Endodermal cell (in vitro differentiated cells): ENCODE data around the gene TXLNA. TPM values are rescaled to one million over a fixed set of nuclear protein-coding genes. Genes with fewer than 3 reads are reported as not detected.
A peak's percentile ranks its signal among the peaks of the same experiment; 100 is the strongest.

Experiments used
- DNase-seq: peaks from one replicate; pipeline ENCODE4 v3.0.0-alpha.2; 2017
- H3K27ac ChIP-seq: 2 replicates; pipeline ENCODE4 v1.5.1; 2013; ENCODE audit warnings: mild to moderate bottlenecking, low read depth, low read length, moderate library complexity
- H3K27me3 ChIP-seq: 2 replicates; pipeline ENCODE4 v1.6.1; 2013; ENCODE audit warnings: mild to moderate bottlenecking, low read length, moderate library complexity; ENCODE audit not compliant: insufficient read depth, control insufficient read depth, poor library complexity, severe bottlenecking
- H3K36me3 ChIP-seq: 2 replicates; pipeline ENCODE4 v1.7.0; 2013; ENCODE audit warnings: mild to moderate bottlenecking, low read length, moderate library complexity; ENCODE audit not compliant: control insufficient read depth, insufficient read depth
- H3K4me1 ChIP-seq: one replicate; pipeline ENCODE4 v1.7.0; 2013; ENCODE audit warnings: low read length; ENCODE audit not compliant: control insufficient read depth, insufficient read depth
- H3K4me3 ChIP-seq: 2 replicates; pipeline ENCODE4 v1.5.1; 2013; ENCODE audit warnings: mild to moderate bottlenecking, low read length, moderate library complexity
- H3K9ac ChIP-seq: 2 replicates; pipeline ENCODE4 v1.6.1; 2013; ENCODE audit warnings: mild to moderate bottlenecking, low read length, moderate library complexity; ENCODE audit not compliant: poor library complexity, severe bottlenecking; ENCODE audit errors: extremely low read depth
- H3K9me3 ChIP-seq: 2 replicates; pipeline ENCODE4 v1.6.1; 2013; ENCODE audit warnings: mild to moderate bottlenecking, low read length, moderate library complexity; ENCODE audit not compliant: control insufficient read depth
- H3K27ac Mint-ChIP-seq: 2 replicates; pipeline ENCODE4 v1.8.0; 2020; ENCODE audit warnings: mixed read lengths
- H3K27me3 Mint-ChIP-seq: 2 replicates; pipeline ENCODE4 v1.8.0; 2021; ENCODE audit warnings: mild to moderate bottlenecking, mixed read lengths; ENCODE audit not compliant: insufficient read depth
- H3K36me3 Mint-ChIP-seq: 2 replicates; pipeline ENCODE4 v1.8.0; 2020; ENCODE audit warnings: low read depth, mixed read lengths
- H3K4me1 Mint-ChIP-seq: 2 replicates; pipeline ENCODE4 v1.8.0; 2020; ENCODE audit warnings: mixed read lengths
- H3K4me3 Mint-ChIP-seq: 2 replicates; pipeline ENCODE4 v1.8.0; 2020; ENCODE audit warnings: mild to moderate bottlenecking, moderate library complexity, mixed read lengths
- H3K9me3 Mint-ChIP-seq: 2 replicates; pipeline ENCODE4 v1.8.0; 2020; ENCODE audit warnings: mild to moderate bottlenecking, mixed read lengths
- CTCF ChIP-seq: fragments of 200-600 bp; sonication (generic); conservative IDR thresholded peaks from 2 replicates; pipeline ENCODE4 v1.5.0; 2021; ENCODE audit warnings: antibody characterized with exemption, mild to moderate bottlenecking
- WGBS, 2 experiments: methylation state at CpG; one replicate each; pipeline versions ENCODE4 v1.1.5 to v1.1.7; 2013; ENCODE audit warnings: missing lambda C conversion rate in 2 of 2, mixed read lengths in 1 of 2; ENCODE audit not compliant: insufficient coverage in 1 of 2, insufficient read length in 1 of 2; 5-methylcytosine and 5-hydroxymethylcytosine counted together
- total RNA-seq, 2 donors: library from RNA; stranded (reverse); fragmentation: NEBNext Ultra II Directional in 1 of 2; extraction: Animal tissue kit (Norgen Biotek cat#: 25700) in 1 of 2; gene quantifications; 2 replicates in 1 of 2; 3 replicates in 1 of 2; pipeline ENCODE4 v1.2.1, GENCODE V29; 2021

TXLNA gene
- total RNA-seq, 2 donors from 2014 or later: 38.3 to 39.4 TPM

- Histone ChIP-seq H3K27ac (no peak overlapping the region), H3K9ac (no peak overlapping the region), H3K4me3 (no peak overlapping the region), H3K27me3 (no peaks in the 10 kb centered on the region), H3K36me3 (no peaks in the 10 kb centered on the region), H3K9me3 (no peaks in the 10 kb centered on the region), H3K4me1 (no peaks in the 10 kb centered on the region)
- Mint-ChIP-seq H3K27ac (no peak overlapping the region), H3K4me3 (peak overlapping the region; percentile 7), H3K36me3 (no peaks in the 10 kb centered on the region), H3K4me1 (peaks cover 12% of the 10 kb centered on the region), H3K9me3 (no peaks in the 10 kb centered on the region), H3K27me3 (peaks cover 19% of the 10 kb centered on the region)
- DNase-seq: peak; percentile 60
- no peak for TF ChIP-seq CTCF
- WGBS, 2 experiments: 61 to 63% methylated on average over 6 to 7 of the region's 7 CpGs
These were observed 62.9 kb downstream of the TXLNA start for GRCh38 chr1:32242341-32242851.

DNA sequence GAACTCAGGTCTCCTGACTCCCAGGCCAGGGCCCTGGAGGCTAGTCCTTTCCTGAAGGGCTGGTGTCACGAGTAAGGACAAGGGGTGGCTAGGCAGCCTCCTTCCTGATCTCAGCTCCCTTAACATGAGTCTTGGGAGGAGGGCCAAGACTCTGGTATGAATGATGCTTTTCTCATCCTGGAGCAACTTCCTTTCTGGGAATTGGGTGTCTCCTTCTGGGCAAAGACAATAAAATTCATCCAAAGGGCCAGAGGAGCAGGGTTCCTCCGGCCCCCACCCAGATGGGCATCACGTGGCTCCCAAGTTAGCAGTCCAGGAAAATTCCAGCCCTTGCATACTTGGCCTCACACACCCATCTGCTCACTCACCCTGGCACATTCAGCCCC lies 67.4 kb downstream of the TXLNA start, which contains the start of gene FAM167B:
TSS of gene FAM167B (plus strand) at position 335 of the 386 bp plus-strand sequence. CDS start 200 bp downstream, outside the sequence.
- no peak for TF ChIP-seq CTCF
- 90% methylated on average over 3 of the region's 3 CpGs; no CpG with 5 or more reads in 1 of the 2 experiments for WGBS, 2 experiments
- H3K27me3 Mint-ChIP-seq: peaks cover 8% of the 10 kb centered on the region
- H3K4me1 Mint-ChIP-seq: peaks cover 7% of the 10 kb centered on the region
- no peaks in the 10 kb centered on the region for H3K27me3 ChIP-seq
- no peaks in the 10 kb centered on the region for H3K4me1 ChIP-seq
- H3K4me3 Mint-ChIP-seq: no peak within 1 kb of the TSS
- H3K9ac ChIP-seq: no peak within 1 kb of the TSS
- H3K4me3 ChIP-seq: no peak within 1 kb of the TSS
- no peaks in the 10 kb centered on the region for H3K36me3 ChIP-seq
- no peak within 1 kb of the TSS for H3K27ac Mint-ChIP-seq
- DNase-seq: no peak
- H3K9me3 Mint-ChIP-seq: no peaks in the 10 kb centered on the region
- H3K36me3 Mint-ChIP-seq: no peaks in the 10 kb centered on the region
- H3K9me3 ChIP-seq: no peaks in the 10 kb centered on the region
- no peak within 1 kb of the TSS for H3K27ac ChIP-seq

GRCh38 chr1:32247452-32247851 lies 68.0 kb downstream of the TXLNA start:
- H3K4me3 ChIP-seq: no peak overlapping the region
- 92 to 100% methylated on average over 4 to 12 of the region's 12 CpGs for WGBS, 2 experiments
- TF ChIP-seq CTCF: no peak
- Mint-ChIP-seq H3K9me3 (no peaks in the 10 kb centered on the region), H3K36me3 (no peaks in the 10 kb centered on the region), H3K27me3 (peaks cover 4% of the 10 kb centered on the region), H3K4me1 (peaks cover 7% of the 10 kb centered on the region), H3K4me3 (no peak overlapping the region), H3K27ac (no peak overlapping the region)
- no peaks in the 10 kb centered on the region for H3K4me1 ChIP-seq
- no peak overlapping the region for H3K9ac ChIP-seq
- no peaks in the 10 kb centered on the region for H3K36me3 ChIP-seq
- H3K27ac ChIP-seq: no peak overlapping the region
- no peak for DNase-seq
- H3K9me3 ChIP-seq: no peaks in the 10 kb centered on the region
- H3K27me3 ChIP-seq: no peaks in the 10 kb centered on the region

Other genes starting within 250 kb of the TXLNA start
- 100 to 1,000 TPM; 211 TPM for gene PTP4A2, start 241.3 kb upstream of the TXLNA start, total RNA-seq
- gene KHDRBS1, start 165.8 kb upstream of the TXLNA start, total RNA-seq: 100 to 1,000 TPM; 201 to 235 TPM
- gene TMEM39B, start 106.7 kb upstream of the TXLNA start, total RNA-seq: 10 to 100 TPM; 11.0 to 20.3 TPM
- gene KPNA6, start 71.6 kb upstream of the TXLNA start, total RNA-seq: 100 to 1,000 TPM in 1 of 2 donors, 10 to 100 TPM in 1; 95.4 to 119 TPM
- gene CCDC28B, start 20.9 kb downstream of the TXLNA start, total RNA-seq: 10 to 100 TPM in 1 of 2 donors, 1 to 10 TPM in 1; 9.2 to 11.1 TPM
- 1 to 10 TPM; 4.7 to 6.3 TPM for gene IQCC, start 26.0 kb downstream of the TXLNA start, total RNA-seq
- not detected for gene DCDC2B, start 29.4 kb downstream of the TXLNA start, total RNA-seq
- 10 to 100 TPM; 35.1 to 35.5 TPM for gene TMEM234, start 42.7 kb downstream of the TXLNA start, total RNA-seq
- 100 to 1,000 TPM; 194 to 198 TPM for gene EIF3I, start 42.7 kb downstream of the TXLNA start, total RNA-seq
- gene FAM167B, start 67.5 kb downstream of the TXLNA start, total RNA-seq: 1 to 10 TPM; 1.1 to 2.9 TPM
- 1 to 10 TPM; 1.8 to 4.4 TPM for gene LCK, start 71.6 kb downstream of the TXLNA start, total RNA-seq
- 100 to 1,000 TPM; 150 to 160 TPM for gene HDAC1, start 112.4 kb downstream of the TXLNA start, total RNA-seq
- 100 to 1,000 TPM; 484 to 543 TPM for gene MARCKSL1, start 156.6 kb downstream of the TXLNA start, total RNA-seq
- 1 to 10 TPM; 6.8 to 8.4 TPM for gene FAM229A, start 182.8 kb downstream of the TXLNA start, total RNA-seq
- 1 to 10 TPM; 3.4 to 6.4 TPM for gene TSSK3, start 182.9 kb downstream of the TXLNA start, total RNA-seq
- 10 to 100 TPM; 61.7 to 68.3 TPM for gene BSDC1, start 214.8 kb downstream of the TXLNA start, total RNA-seq